ENCODE measurements around the gene WRAP73. TPM values are rescaled to one million over a fixed set of nuclear protein-coding genes. Genes with fewer than 3 reads are reported as not detected.

WRAP73 gene
- total RNA-seq, 3 donors from 2014 or later (not counting 1 experiment from before 2014, with no cell fraction given) = 27.8 to 35.4 (median 30.1) TPM

DNA sequence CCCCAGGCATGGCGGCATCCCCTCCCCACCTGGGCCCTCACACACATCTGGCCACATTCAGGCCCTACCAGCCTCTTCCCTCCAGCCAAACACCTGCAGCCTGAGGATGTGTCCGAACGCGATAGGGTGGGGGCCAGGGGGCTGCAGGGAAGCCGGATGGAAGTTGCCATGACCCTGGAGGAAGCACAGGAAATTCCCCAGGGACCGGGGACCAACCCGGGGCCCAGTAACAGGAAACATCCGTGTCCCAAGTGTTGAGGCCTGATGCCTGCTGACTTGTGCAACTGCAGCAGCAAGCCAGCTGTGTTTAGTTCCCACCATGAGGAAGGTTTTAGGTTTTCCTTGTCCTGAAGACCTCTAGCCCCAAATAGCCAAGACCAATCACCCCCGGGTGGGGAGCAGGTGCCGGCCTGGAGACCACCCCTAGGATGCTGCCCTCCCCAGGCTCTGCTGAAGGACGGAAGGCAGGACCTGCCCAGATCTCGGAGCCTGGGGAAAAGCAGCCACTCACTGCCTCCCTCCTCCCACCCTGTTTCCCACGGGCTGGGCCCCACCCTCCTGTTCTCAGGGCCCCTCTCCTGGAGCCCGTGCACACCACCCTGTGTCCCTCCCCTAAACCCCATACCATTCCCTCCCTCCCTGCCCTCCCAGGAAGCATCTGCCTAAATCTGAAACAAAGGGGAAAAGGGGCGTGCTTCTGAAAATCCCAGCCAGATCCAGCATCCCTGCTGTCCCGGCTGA lies 68.4 kb downstream of the WRAP73 start:
- Histone ChIP-seq H3K9me3 (ENCODE audit: control insufficient read depth, insufficient read depth, low read length) (no peaks in the 10 kb centered on the region), H3K27me3 (ENCODE audit: control insufficient read depth, insufficient read depth, low read length) (no peaks in the 10 kb centered on the region), H3K4me3 (ENCODE audit: low read length) (no peak overlapping the region), H3K36me3 (ENCODE audit: control insufficient read depth, insufficient read depth, low read length) (no peaks in the 10 kb centered on the region), H3K4me1 (ENCODE audit: control insufficient read depth, insufficient read depth, low read length) (no peaks in the 10 kb centered on the region), H3K27ac (ENCODE audit: low read length) (no peak overlapping the region)
- no peaks in the 10 kb centered on the region for H3K4me1 Mint-ChIP-seq
- H3K27me3 Mint-ChIP-seq (ENCODE audit: low read depth in 2 of 2) = no peaks in the 10 kb centered on the region
- no peak overlapping the region for H3K27ac Mint-ChIP-seq
- no peaks in the 10 kb centered on the region for H3K36me3 Mint-ChIP-seq
- intact Hi-C loops (cut with micrococcal nuclease) = no loop called here
- WGBS (ENCODE audit: insufficient coverage) = 77% methylated on average over 16 of the region's 16 CpGs
- no peak overlapping the region for H3K4me3 Mint-ChIP-seq
- ATAC-seq = no peak
- TF ChIP-seq, protein P1, sequence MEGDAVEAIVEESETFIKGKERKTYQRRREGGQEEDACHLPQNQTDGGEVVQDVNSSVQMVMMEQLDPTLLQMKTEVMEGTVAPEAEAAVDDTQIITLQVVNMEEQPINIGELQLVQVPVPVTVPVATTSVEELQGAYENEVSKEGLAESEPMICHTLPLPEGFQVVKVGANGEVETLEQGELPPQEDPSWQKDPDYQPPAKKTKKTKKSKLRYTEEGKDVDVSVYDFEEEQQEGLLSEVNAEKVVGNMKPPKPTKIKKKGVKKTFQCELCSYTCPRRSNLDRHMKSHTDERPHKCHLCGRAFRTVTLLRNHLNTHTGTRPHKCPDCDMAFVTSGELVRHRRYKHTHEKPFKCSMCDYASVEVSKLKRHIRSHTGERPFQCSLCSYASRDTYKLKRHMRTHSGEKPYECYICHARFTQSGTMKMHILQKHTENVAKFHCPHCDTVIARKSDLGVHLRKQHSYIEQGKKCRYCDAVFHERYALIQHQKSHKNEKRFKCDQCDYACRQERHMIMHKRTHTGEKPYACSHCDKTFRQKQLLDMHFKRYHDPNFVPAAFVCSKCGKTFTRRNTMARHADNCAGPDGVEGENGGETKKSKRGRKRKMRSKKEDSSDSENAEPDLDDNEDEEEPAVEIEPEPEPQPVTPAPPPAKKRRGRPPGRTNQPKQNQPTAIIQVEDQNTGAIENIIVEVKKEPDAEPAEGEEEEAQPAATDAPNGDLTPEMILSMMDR (IDR thresholded peaks at IDR 0.05) = no peak
- H3K9me3 Mint-ChIP-seq = no peaks in the 10 kb centered on the region
- no peak for DNase-seq

Other genes starting within 250 kb of the WRAP73 start
- not detected for gene ARHGEF16, start 195.4 kb downstream of the WRAP73 start, total RNA-seq
- gene MEGF6, start 38.6 kb downstream of the WRAP73 start, total RNA-seq = 10 to 100 TPM in 1 of 3 donors, 1 to 10 TPM in 2; 3.1 to 15.6 (median 5.1) TPM
- 10 to 100 TPM; 36.2 to 46.7 (median 37.9) TPM for gene TPRG1L, start 25.1 kb downstream of the WRAP73 start, total RNA-seq
- under 1 TPM; 0.28 to 0.50 (median 0.39) TPM for gene TP73, start 2.4 kb upstream of the WRAP73 start, total RNA-seq
- not detected for gene CCDC27, start 102.3 kb upstream of the WRAP73 start, total RNA-seq
- gene SMIM1, start 122.6 kb upstream of the WRAP73 start, total RNA-seq = 1 to 10 TPM in 2 of 3 donors, under 1 TPM in 1; 0.78 to 2.6 (median 1.6) TPM
- 10 to 100 TPM; 33.5 to 49.8 (median 45.2) TPM for gene LRRC47, start 146.4 kb upstream of the WRAP73 start, total RNA-seq
- gene CEP104, start 207.1 kb upstream of the WRAP73 start, total RNA-seq = 10 to 100 TPM; 37.1 to 60.2 (median 51.8) TPM
- gene DFFB, start 207.4 kb upstream of the WRAP73 start, total RNA-seq = 10 to 100 TPM; 18.3 to 27.8 (median 18.5) TPM